HepG2 (cell line): Measurements from ENCODE around the gene BPIFB2. TPM values are rescaled to one million over a fixed set of nuclear protein-coding genes. Genes with fewer than 3 reads are reported as not detected.
A peak's percentile ranks its signal among the peaks of the same experiment; 100 is the strongest.

Experiments used
- ATF2 ChIP-seq: sonication (generic); formaldehyde crosslinking; IDR thresholded peaks from 2 replicates; pipeline ENCODE4 v1.4.0; 2020; ENCODE audit warnings: missing genetic modification reagents
- CCDC6 ChIP-seq: sonication (generic); formaldehyde crosslinking; IDR thresholded peaks from 2 replicates; pipeline ENCODE4 v1.8.1; 2022; ENCODE audit warnings: mild to moderate bottlenecking, missing genetic modification reagents, moderate library complexity
- HNF4A ChIP-seq: sonication (generic); formaldehyde crosslinking; IDR thresholded peaks from 2 replicates; pipeline ENCODE4 v1.4.0; 2020; ENCODE audit warnings: missing genetic modification reagents
- HOXA3 ChIP-seq: sonication (generic); formaldehyde crosslinking; IDR thresholded peaks from 2 replicates; pipeline ENCODE4 v1.5.0; 2020; ENCODE audit warnings: missing genetic modification reagents
- KMT2B ChIP-seq: IDR thresholded peaks from 2 replicates; pipeline ENCODE4 v1.6.1; 2016; ENCODE audit warnings: missing genetic modification reagents, missing compliant biosample characterization
- MLLT10 ChIP-seq: sonication (generic); formaldehyde crosslinking; IDR thresholded peaks from 2 replicates; pipeline ENCODE4 v1.4.0; 2020; ENCODE audit warnings: missing genetic modification reagents
- MYNN ChIP-seq: sonication (generic); formaldehyde crosslinking; IDR thresholded peaks from 2 replicates; pipeline ENCODE4 v1.4.0; 2020; ENCODE audit warnings: mild to moderate bottlenecking, low read depth, missing genetic modification reagents
- NCOR1 ChIP-seq: fragments of 200-600 bp; sonication (generic); IDR thresholded peaks from 2 replicates; pipeline ENCODE4 v1.7.0; 2017; ENCODE audit warnings: antibody characterized with exemption, low read length, borderline replicate concordance
- SMAD9 ChIP-seq: sonication (generic); formaldehyde crosslinking; IDR thresholded peaks from 2 replicates; pipeline ENCODE4 v1.5.1; 2020; ENCODE audit warnings: mild to moderate bottlenecking, missing genetic modification reagents
- SSRP1 ChIP-seq: IDR thresholded peaks from 2 replicates; pipeline ENCODE4 v1.6.1; 2016; ENCODE audit warnings: control low read depth
- ZBTB4 ChIP-seq: sonication (generic); formaldehyde crosslinking; IDR thresholded peaks from 2 replicates; pipeline ENCODE4 v1.4.0; 2020; ENCODE audit warnings: missing genetic modification reagents, mild to moderate bottlenecking, borderline replicate concordance
- ZBTB43 ChIP-seq: sonication (generic); formaldehyde crosslinking; conservative IDR thresholded peaks from 2 replicates; pipeline ENCODE4 v1.4.0; 2020; ENCODE audit warnings: missing genetic modification reagents
- ZNF10 ChIP-seq: sonication (generic); formaldehyde crosslinking; IDR thresholded peaks from 2 replicates; pipeline ENCODE4 v1.4.0; 2020; ENCODE audit warnings: mild to moderate bottlenecking, low read depth, missing genetic modification reagents, borderline replicate concordance
- ZNF24 ChIP-seq: fragments of 450-650 bp; IDR thresholded peaks from 2 replicates; pipeline ENCODE4 v1.6.1; 2017; ENCODE audit warnings: antibody characterized with exemption, mild to moderate bottlenecking
- ZNF251 ChIP-seq: sonication (generic); formaldehyde crosslinking; IDR thresholded peaks from 2 replicates; pipeline ENCODE4 v1.9.0; 2021; ENCODE audit warnings: mild to moderate bottlenecking, missing genetic modification reagents
- ZNF280D ChIP-seq: sonication (generic); formaldehyde crosslinking; IDR thresholded peaks from 2 replicates; pipeline ENCODE4 v1.5.1; 2020; ENCODE audit warnings: mild to moderate bottlenecking, missing genetic modification reagents
- ZNF350 ChIP-seq: sonication (generic); formaldehyde crosslinking; IDR thresholded peaks from 2 replicates; pipeline ENCODE4 v1.4.0; 2020; ENCODE audit warnings: mild to moderate bottlenecking, low read depth, missing genetic modification reagents, borderline replicate concordance
- ZNF367 ChIP-seq: sonication (generic); formaldehyde crosslinking; IDR thresholded peaks from 2 replicates; pipeline ENCODE4 v1.4.0; 2020; ENCODE audit warnings: missing genetic modification reagents, borderline replicate concordance
- ZNF430 ChIP-seq: sonication (generic); formaldehyde crosslinking; IDR thresholded peaks from 2 replicates; pipeline ENCODE4 v1.9.0; 2021; ENCODE audit warnings: mild to moderate bottlenecking, missing genetic modification reagents
- ZSCAN22 ChIP-seq: sonication (generic); formaldehyde crosslinking; IDR thresholded peaks from 2 replicates; pipeline ENCODE4 v1.4.0; 2020; ENCODE audit warnings: mild to moderate bottlenecking, missing genetic modification reagents
- polyA plus RNA-seq, 8 experiments: library from polyadenylated mRNA; depleted of rRNA in 3 of 8; stranded (reverse) in 7 of 8; unstranded in 1 of 8; fragments of >200 nt; fragmentation: Illumina TruSeq in 4 of 8; extraction: Trizol in 4 of 8; gene quantifications; 2 replicates each; pipeline versions ENCODE4 v1.2.1 to v1.2.3, GENCODE V29; 2011 to 2016; ENCODE audit warnings: low read depth in 4 of 8, missing spikeins in 1 of 8, mixed read lengths in 1 of 8; ENCODE audit not compliant: insufficient read depth in 1 of 8
- total RNA-seq, 5 experiments: library from RNA; depleted of rRNA; stranded (reverse); fragments of >200 nt; fragmentation: Illumina TruSeq; extraction: Trizol; gene quantifications; 2 replicates each; pipeline ENCODE4 v1.2.3, GENCODE V29; 2016; ENCODE audit warnings: low read depth in 1 of 5

BPIFB2 gene
- total and polyA plus RNA-seq, 2 of the 13 experiments (the other 11 are each of a cell fraction or from before 2014, with no cell fraction given): 54.5 to 902 TPM

DNA sequence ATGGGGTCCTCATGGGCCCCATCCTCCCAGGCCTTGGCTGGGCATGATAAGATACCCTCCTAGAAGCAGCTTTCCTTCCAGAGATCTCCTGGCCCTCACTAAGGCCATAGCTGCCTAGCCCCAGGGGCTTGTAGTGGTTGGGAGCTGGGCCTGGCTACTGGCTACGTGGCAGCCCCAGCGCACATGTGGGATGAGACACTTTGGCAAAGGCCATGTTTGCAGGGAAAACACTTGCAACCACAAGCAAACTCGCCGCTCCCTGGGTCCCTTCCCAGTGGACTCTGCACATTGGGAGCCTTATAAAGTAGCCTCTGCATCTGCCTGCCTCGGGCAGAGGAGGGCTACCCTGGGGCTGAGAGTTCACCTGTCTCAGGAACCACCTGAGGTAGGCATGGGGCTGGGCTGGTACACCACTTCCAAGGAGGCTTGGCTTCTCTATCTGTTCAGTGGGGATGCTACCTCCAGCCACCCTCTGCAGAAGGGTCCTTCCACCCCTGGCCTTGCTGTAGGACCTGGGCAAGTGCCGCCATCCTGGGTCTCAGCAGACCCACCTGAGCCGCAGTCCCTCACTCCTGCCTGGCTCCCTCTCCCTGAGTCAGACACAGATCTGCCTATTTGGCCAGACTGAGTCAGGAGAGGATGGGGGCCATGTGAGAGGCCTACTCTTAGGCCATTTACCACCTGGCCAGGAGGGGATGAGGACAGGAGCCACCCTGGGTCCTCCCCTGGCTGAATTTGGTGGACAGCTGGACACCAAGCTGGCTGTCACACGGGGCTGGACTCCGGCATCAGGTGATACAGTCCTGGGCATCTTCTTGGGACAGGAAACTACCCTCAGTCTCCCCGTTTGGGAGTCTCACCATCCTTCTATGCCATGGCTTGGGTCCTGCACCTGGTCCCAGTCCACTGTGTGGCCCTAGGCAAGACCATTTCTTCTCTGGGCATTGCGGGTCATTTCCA, at the start of gene BPIFB2 (continued):
- peak; percentile 93 for TF ChIP-seq ZBTB4 (CRISPR knock-in tag)
- TF ChIP-seq ZNF251 (CRISPR knock-in tag): peak; percentile 91
- TF ChIP-seq ZNF350 (CRISPR knock-in tag): peak; percentile 97
- no peak for TF ChIP-seq MYNN (CRISPR knock-in tag)
- 0 out of 2 replicates have a peak, but pooled peaks have one; percentile 32 for TF ChIP-seq KMT2B
- TF ChIP-seq MLLT10: no peak
- no peak for TF ChIP-seq ZNF24
- TF ChIP-seq ZBTB43: no peak; the same call in none of the 2 replicates
- peak; percentile 91 for TF ChIP-seq HNF4A
- peak; percentile 82; the same call in 1 of the 2 replicates for TF ChIP-seq ZNF280D (CRISPR knock-in tag)
- no peak for TF ChIP-seq ZSCAN22 (CRISPR knock-in tag)
- TF ChIP-seq ZNF10 (CRISPR knock-in tag): no peak
- no peak; the same call in none of the 2 replicates for TF ChIP-seq SMAD9 (CRISPR knock-in tag)
- TF ChIP-seq HOXA3 (CRISPR knock-in tag): peak; percentile 83; the same call in 1 of the 2 replicates
- peak; percentile 95; the same call in 1 of the 2 replicates for TF ChIP-seq ZNF430 (CRISPR knock-in tag)
- no peak; the same call in 1 of the 2 replicates for TF ChIP-seq SSRP1 (CRISPR knock-in tag)
- no peak for TF ChIP-seq ATF2 (CRISPR knock-in tag)
- peak; percentile 56; the same call in 1 of the 2 replicates for TF ChIP-seq NCOR1
- no peak; the same call in 1 of the 2 replicates for TF ChIP-seq CCDC6 (CRISPR knock-in tag)
- no peak for TF ChIP-seq ZNF367 (CRISPR knock-in tag)
